HepG2 (cell line): ENCODE results near the gene ACYP2.

Source experiments
- FOXK1 ChIP-seq: sonication (generic); formaldehyde crosslinking; IDR thresholded peaks from 2 replicates; pipeline ENCODE4 v1.4.0; 2020; ENCODE audit warnings: low read depth, missing genetic modification reagents, borderline replicate concordance
- GABPA ChIP-seq, 2 experiments: IDR thresholded peaks; 2 replicates each; pipeline ENCODE4 v1.6.1; 2011 to 2016; ENCODE audit warnings: low read depth in 2 of 2, low read length in 1 of 2, missing biosample characterization in 1 of 2, missing genetic modification characterization in 1 of 2
- HDAC1 ChIP-seq: sonication (generic); formaldehyde crosslinking; IDR thresholded peaks from 2 replicates; pipeline ENCODE4 v1.5.1; 2020; ENCODE audit warnings: mild to moderate bottlenecking, missing genetic modification reagents
- KDM4B ChIP-seq: sonication (generic); formaldehyde crosslinking; IDR thresholded peaks from 2 replicates; pipeline ENCODE4 v1.4.0; 2020; ENCODE audit warnings: missing genetic modification reagents
- MTA1 ChIP-seq: sonication (generic); formaldehyde crosslinking; IDR thresholded peaks from 2 replicates; pipeline ENCODE4 v1.4.0; 2020; ENCODE audit warnings: missing genetic modification reagents, mild to moderate bottlenecking, borderline replicate concordance
- NFE2L2 ChIP-seq: fragments of 150-350 bp; IDR thresholded peaks from 2 replicates; pipeline ENCODE4 v1.6.1; 2014; ENCODE audit warnings: low read length
- NFRKB ChIP-seq: fragments of 450-650 bp; IDR thresholded peaks from 2 replicates; pipeline ENCODE4 v1.6.1; 2017
- NR1H2 ChIP-seq: sonication (generic); formaldehyde crosslinking; IDR thresholded peaks from 2 replicates; pipeline ENCODE4 v1.8.1; 2022; ENCODE audit warnings: low read depth, missing genetic modification reagents, borderline replicate concordance
- NR2C2 ChIP-seq: sonication (generic); formaldehyde crosslinking; IDR thresholded peaks from 2 replicates; pipeline ENCODE4 v1.4.0; 2020; ENCODE audit warnings: missing genetic modification reagents, mild to moderate bottlenecking, moderate library complexity, borderline replicate concordance
- POLR2G ChIP-seq: fragments of 200-400 bp; formaldehyde crosslinking; IDR thresholded peaks from 2 replicates; pipeline ENCODE4 v1.6.1; 2018; ENCODE audit warnings: mild to moderate bottlenecking, low read depth, low read length, moderate library complexity
- ZFP37 ChIP-seq: sonication (generic); formaldehyde crosslinking; IDR thresholded peaks from 2 replicates; pipeline ENCODE4 v1.4.0; 2020; ENCODE audit warnings: missing genetic modification reagents, borderline replicate concordance
- TF ChIP-seq, protein P1 (sequence below): sonication (generic); formaldehyde crosslinking; IDR thresholded peaks from 2 replicates; pipeline ENCODE4 v1.5.0; 2020; ENCODE audit warnings: missing genetic modification reagents
- TF ChIP-seq, protein P2 (sequence below): sonication (generic); formaldehyde crosslinking; IDR thresholded peaks from 2 replicates; pipeline ENCODE4 v1.5.0; 2020; ENCODE audit warnings: mild to moderate bottlenecking, missing genetic modification reagents, moderate library complexity

DNA sequence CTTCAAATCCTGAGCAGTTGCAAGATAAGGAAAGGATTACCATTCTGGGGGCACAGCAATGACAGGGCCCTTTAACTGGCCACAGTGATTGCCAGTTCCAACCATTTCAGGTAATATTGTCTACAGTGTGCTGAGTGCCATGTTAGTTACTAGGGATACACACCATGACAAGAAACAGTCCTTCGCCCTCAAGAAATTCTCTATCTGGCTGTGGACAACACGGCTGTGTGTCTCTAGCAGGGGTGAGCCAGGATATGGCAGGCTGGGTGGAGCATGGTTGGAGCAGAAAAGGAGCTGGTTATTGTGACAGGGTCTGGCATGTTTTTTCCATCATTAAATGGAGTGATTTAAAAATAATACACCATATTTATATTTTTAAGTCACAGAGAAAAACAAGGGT, 109.6 kb downstream of the ACYP2 start:
- TF ChIP-seq ZFP37 (CRISPR knock-in tag) (no peak), HDAC1 (CRISPR knock-in tag) (no peak), FOXK1 (CRISPR knock-in tag) (no peak), NR2C2 (CRISPR knock-in tag) (no peak), NFRKB (no peak), MTA1 (no peak), NR1H2 (CRISPR knock-in tag) (no peak), NFE2L2 (no peak), KDM4B (CRISPR knock-in tag) (no peak), POLR2G (no peak), GABPA (IDR thresholded peaks at IDR 0.05; ENCODE audit: low read depth, low read length) (no peak), GABPA (CRISPR knock-in tag; IDR thresholded peaks at IDR 0.05; ENCODE audit: low read depth) (no peak)
- TF ChIP-seq, protein P1, sequence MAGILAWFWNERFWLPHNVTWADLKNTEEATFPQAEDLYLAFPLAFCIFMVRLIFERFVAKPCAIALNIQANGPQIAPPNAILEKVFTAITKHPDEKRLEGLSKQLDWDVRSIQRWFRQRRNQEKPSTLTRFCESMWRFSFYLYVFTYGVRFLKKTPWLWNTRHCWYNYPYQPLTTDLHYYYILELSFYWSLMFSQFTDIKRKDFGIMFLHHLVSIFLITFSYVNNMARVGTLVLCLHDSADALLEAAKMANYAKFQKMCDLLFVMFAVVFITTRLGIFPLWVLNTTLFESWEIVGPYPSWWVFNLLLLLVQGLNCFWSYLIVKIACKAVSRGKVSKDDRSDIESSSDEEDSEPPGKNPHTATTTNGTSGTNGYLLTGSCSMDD (CRISPR knock-in tag) = no peak
- TF ChIP-seq, protein P2, sequence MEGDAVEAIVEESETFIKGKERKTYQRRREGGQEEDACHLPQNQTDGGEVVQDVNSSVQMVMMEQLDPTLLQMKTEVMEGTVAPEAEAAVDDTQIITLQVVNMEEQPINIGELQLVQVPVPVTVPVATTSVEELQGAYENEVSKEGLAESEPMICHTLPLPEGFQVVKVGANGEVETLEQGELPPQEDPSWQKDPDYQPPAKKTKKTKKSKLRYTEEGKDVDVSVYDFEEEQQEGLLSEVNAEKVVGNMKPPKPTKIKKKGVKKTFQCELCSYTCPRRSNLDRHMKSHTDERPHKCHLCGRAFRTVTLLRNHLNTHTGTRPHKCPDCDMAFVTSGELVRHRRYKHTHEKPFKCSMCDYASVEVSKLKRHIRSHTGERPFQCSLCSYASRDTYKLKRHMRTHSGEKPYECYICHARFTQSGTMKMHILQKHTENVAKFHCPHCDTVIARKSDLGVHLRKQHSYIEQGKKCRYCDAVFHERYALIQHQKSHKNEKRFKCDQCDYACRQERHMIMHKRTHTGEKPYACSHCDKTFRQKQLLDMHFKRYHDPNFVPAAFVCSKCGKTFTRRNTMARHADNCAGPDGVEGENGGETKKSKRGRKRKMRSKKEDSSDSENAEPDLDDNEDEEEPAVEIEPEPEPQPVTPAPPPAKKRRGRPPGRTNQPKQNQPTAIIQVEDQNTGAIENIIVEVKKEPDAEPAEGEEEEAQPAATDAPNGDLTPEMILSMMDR (CRISPR knock-in tag) = no peak
